ENCODE results near the gene PDLIM5. TPM values are rescaled to one million over a fixed set of nuclear protein-coding genes. Genes with fewer than 3 reads are reported as not detected.

Gene PDLIM5
- total RNA-seq, 4 donors from 2014 or later, result 473 to 833 (median 673) TPM

DNA sequence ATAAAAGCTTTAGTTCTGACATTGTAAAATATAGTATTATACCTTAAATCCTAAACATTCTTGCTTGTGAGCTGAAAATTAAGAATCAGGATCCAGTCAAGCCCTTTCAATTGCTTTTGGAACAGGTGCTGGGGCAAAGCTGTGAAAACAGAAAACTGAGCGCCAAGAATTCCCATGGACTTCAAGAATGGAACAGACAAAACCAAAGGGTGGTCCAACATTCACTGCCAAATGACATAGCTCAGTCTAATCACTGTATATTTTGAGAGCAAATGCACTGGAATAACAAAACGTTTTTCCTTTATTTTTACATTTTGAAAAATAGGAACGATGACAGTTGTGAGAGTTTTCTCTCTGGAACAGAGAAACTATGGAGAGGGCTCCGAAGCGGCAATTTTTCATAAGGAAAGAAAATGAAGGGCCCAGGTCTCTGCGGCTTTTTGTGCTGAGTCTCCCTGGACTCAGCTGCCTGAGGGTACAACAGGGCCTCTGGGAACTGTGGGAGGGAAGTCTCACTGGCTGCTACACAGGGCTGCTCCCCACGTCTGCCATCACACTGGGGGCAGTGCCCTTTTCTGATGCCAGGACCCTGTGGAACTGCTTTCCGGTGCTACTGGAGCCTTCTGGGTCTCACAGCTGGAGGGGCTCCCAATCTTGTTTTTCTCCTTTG is 250.0 kb downstream of the PDLIM5 start:
- intact Hi-C loops (cut with DNase I; ENCODE audit: low total_unique reads) (no loop called here), in situ Hi-C loops (cut with MboI; ENCODE audit: low sequenced_read_pairs in 4 of 4) (no loop called here)
- Histone ChIP-seq H3K27me3 (no peaks in the 10 kb centered on the region), H3K4me1 (no peaks in the 10 kb centered on the region), H3K9me3 (no peaks in the 10 kb centered on the region), H3K4me3 (no peak overlapping the region), H3K36me3 (no peaks in the 10 kb centered on the region), H3K27ac (no peak overlapping the region)
- TF ChIP-seq, protein P1, sequence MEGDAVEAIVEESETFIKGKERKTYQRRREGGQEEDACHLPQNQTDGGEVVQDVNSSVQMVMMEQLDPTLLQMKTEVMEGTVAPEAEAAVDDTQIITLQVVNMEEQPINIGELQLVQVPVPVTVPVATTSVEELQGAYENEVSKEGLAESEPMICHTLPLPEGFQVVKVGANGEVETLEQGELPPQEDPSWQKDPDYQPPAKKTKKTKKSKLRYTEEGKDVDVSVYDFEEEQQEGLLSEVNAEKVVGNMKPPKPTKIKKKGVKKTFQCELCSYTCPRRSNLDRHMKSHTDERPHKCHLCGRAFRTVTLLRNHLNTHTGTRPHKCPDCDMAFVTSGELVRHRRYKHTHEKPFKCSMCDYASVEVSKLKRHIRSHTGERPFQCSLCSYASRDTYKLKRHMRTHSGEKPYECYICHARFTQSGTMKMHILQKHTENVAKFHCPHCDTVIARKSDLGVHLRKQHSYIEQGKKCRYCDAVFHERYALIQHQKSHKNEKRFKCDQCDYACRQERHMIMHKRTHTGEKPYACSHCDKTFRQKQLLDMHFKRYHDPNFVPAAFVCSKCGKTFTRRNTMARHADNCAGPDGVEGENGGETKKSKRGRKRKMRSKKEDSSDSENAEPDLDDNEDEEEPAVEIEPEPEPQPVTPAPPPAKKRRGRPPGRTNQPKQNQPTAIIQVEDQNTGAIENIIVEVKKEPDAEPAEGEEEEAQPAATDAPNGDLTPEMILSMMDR (IDR thresholded peaks at IDR 0.05 in 4 of 5, conservative IDR thresholded peaks at IDR 0.05 in 1 of 5), result no peak
- no peak for TF ChIP-seq POLR2A (IDR thresholded peaks at IDR 0.05)
- ATAC-seq (no peak), DNase-seq (no peak)

DNA sequence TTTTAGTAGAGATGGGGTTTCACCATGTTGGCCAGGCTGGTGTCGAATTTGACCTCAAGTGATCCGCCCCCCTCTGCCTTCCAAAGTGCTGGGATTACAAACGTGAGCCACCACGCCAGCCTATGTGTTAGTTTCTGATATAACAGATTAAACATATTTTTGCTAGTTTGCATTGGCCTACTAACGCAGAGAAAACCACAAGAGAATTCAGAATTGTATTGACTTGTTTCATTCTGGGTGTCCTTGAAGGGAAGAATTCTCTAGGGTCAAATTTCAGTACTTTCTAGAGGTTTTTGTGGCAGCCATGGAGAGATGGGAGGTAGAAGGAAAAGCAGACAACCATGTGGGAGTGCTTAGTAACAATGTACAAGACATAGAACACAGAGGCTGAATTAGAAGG is 259.9 kb downstream of the PDLIM5 start:
- Histone ChIP-seq H3K4me1 (no peaks in the 10 kb centered on the region), H3K9me3 (no peaks in the 10 kb centered on the region), H3K4me3 (no peak overlapping the region), H3K27me3 (no peaks in the 10 kb centered on the region), H3K36me3 (no peaks in the 10 kb centered on the region), H3K27ac (no peak overlapping the region)
- DNase-seq (no peak), ATAC-seq (no peak)
- in situ Hi-C loops (cut with MboI; ENCODE audit: low sequenced_read_pairs in 4 of 4), result no loop called here
- intact Hi-C loops (cut with DNase I; ENCODE audit: low total_unique reads), result no loop called here
- TF ChIP-seq, protein P1 (IDR thresholded peaks at IDR 0.05 in 4 of 5, conservative IDR thresholded peaks at IDR 0.05 in 1 of 5), result no peak
- TF ChIP-seq POLR2A (IDR thresholded peaks at IDR 0.05), result no peak

DNA sequence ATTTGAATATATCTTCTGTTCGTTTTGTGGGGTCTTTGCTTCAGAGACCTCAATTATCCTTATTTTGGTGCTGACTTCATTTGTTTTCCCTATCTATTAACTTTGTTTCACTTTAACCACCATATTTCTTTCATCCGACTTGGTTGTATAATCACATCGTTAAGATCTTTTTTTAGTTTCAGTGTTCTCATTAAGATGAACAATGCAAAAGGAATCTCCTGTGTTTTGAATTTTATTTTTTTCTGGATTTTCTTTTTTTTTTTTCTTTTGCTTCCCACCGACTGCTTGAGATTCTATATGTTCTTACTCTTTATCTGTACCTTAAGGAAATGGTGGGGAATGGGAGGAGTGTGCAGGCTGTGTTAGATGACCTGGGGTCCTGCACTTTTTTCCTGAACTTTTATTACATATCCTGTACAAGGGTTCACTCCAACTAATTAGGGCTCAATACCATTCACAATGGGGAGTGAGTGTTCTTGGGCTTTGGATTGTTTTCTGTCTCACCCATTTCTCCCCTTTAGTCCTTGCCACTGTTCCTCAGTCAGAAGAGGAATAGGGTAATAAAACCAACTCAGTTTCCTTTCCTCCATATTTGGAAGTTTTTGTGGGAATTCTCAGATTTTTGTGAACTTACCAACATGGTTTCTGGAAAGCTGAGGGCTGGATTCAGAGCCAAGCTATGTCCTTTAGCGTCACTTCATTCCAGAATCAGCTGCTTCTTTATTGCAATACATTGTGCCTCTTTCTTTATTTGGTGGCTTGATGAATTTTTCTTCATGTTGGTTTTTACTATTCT is 262.8 kb downstream of the PDLIM5 start:
- H3K27me3 ChIP-seq, result peaks cover 0 to 4% (median 0%) of the 10 kb centered on the region in 3 donors
- ATAC-seq, result no peak
- H3K9me3 ChIP-seq, result peaks cover 0 to 4% (median 0%) of the 10 kb centered on the region in 3 donors
- TF ChIP-seq POLR2A (IDR thresholded peaks at IDR 0.05), result no peak
- TF ChIP-seq, protein P1 (IDR thresholded peaks at IDR 0.05 in 4 of 5, conservative IDR thresholded peaks at IDR 0.05 in 1 of 5), result no peak
- no peaks in the 10 kb centered on the region for H3K36me3 ChIP-seq
- intact Hi-C loops (cut with DNase I; ENCODE audit: low total_unique reads), result no loop called here
- no peak overlapping the region for H3K27ac ChIP-seq
- in situ Hi-C loops (cut with MboI; ENCODE audit: low sequenced_read_pairs in 4 of 4), result no loop called here
- no peak for DNase-seq
- no peaks in the 10 kb centered on the region for H3K4me1 ChIP-seq
- no peak overlapping the region for H3K4me3 ChIP-seq

DNA sequence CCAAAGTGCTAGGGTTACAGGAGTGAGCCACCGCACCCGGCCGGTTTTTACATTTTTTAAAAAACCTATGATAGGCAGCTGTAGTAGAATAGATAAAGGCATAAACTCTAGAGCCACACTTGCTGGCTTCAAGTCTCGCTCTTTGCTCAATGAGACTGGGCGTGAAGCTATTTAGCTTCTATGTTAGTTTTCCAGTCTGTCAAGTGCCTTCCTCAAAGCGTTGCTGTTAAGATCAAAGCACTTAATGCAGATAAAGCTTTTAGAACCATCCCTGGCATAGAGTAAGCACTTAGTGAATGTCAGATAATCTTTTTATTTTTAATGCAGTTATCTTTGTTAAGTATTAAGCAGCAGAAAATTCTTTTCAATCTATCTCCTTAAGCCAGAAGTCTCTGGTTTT is 264.0 kb downstream of the PDLIM5 start:
- in situ Hi-C loops (cut with MboI; ENCODE audit: low sequenced_read_pairs in 4 of 4) (no loop called here), intact Hi-C loops (cut with DNase I; ENCODE audit: low total_unique reads) (no loop called here)
- Histone ChIP-seq H3K9me3 (peaks cover 0 to 4% (median 0%) of the 10 kb centered on the region in 3 donors), H3K4me1 (no peaks in the 10 kb centered on the region), H3K27me3 (peaks cover 0 to 4% (median 0%) of the 10 kb centered on the region in 3 donors), H3K27ac (no peak overlapping the region), H3K36me3 (no peaks in the 10 kb centered on the region), H3K4me3 (no peak overlapping the region)
- no peak for TF ChIP-seq POLR2A (IDR thresholded peaks at IDR 0.05)
- TF ChIP-seq, protein P1 (IDR thresholded peaks at IDR 0.05 in 4 of 5, conservative IDR thresholded peaks at IDR 0.05 in 1 of 5), result no peak
- ATAC-seq (no peak), DNase-seq (no peak)

Other genes starting within 250 kb of the PDLIM5 start
- gene SMARCAD1, start 244.1 kb upstream of the PDLIM5 start, total RNA-seq, result 10 to 100 TPM in 1 of 4 donors, 1 to 10 TPM in 3; 5.7 to 16.9 (median 8.0) TPM
- under 1 TPM in 1 of 4 donors, not detected in 3; 0.53 TPM for gene HPGDS, start 109.1 kb upstream of the PDLIM5 start, total RNA-seq